Ovary (tissue), 3 donors: ENCODE results near the gene SLITRK6.
"Not testable (repeated sequence)": the region's sequence is repeated elsewhere in the genome, so short reads cannot be mapped to it uniquely, and the experiment has no call there.

Source experiments
- CTCF ChIP-seq, 3 donors: fragments of 450-650 bp in 2 of 3; fragments of 200-600 bp in 1 of 3; IDR thresholded peaks; one replicate each; pipeline versions ENCODE4 v1.5.1 to v1.8.0; 2016 to 2022; ENCODE audit warnings: antibody characterized with exemption in 3 of 3, mild to moderate bottlenecking in 1 of 3
- POLR2A ChIP-seq: fragments of 450-650 bp; IDR thresholded peaks from one replicate; pipeline ENCODE4 v1.6.1; 2017; ENCODE audit warnings: antibody characterized with exemption, mild to moderate bottlenecking, moderate library complexity
- donor health status: DM: no; HTN: no; CAD: no.

- TF ChIP-seq POLR2A; CTCF (IDR thresholded peaks at IDR 0.05): not testable (repeated sequence)
These were observed 55.9 kb downstream of the SLITRK6 start for GRCh38 chr13:85743201-85743770.
